ENCODE measurements around the gene HAGH. TPM values are rescaled to one million over a fixed set of nuclear protein-coding genes. Genes with fewer than 3 reads are reported as not detected.

The HAGH gene
- total RNA-seq, 4 donors from 2014 or later: 91.7 to 150 (median 119) TPM

- intact Hi-C loops (cut with DNase I): no loop called here
- Histone ChIP-seq H3K4me1 (peaks cover 11 to 12% of the 10 kb centered on the region in 2 donors), H3K27ac (no peak overlapping the region), H3K27me3 (no peaks in the 10 kb centered on the region), H3K4me3 (replicated peaks in 1 of 3) (no peak overlapping the region), H3K9me3 (no peaks in the 10 kb centered on the region), H3K36me3 (no peaks in the 10 kb centered on the region)
- TF ChIP-seq CTCF (IDR thresholded peaks at IDR 0.05) (no peak), POLR2A (IDR thresholded peaks at IDR 0.05) (no peak)
- DNase-seq: no peak
- 79 to 83% methylated on average over 13 to 31 of the region's 32 CpGs for WGBS, 2 donors
Observed at GRCh38 chr16:1794908-1795666, 31.5 kb downstream of the HAGH start.

GRCh38 chr16:1794221-1794871 lies 32.3 kb downstream of the HAGH start:
- no peaks in the 10 kb centered on the region for H3K9me3 ChIP-seq
- peaks cover 0 to 1% of the 10 kb centered on the region in 2 donors for H3K36me3 ChIP-seq
- DNase-seq: peak; percentile 79 to 80
- peak overlapping the region in 1 of 3 donors; percentile 2 for H3K27ac ChIP-seq
- intact Hi-C loops (cut with DNase I): no loop called here
- no peak for TF ChIP-seq POLR2A (IDR thresholded peaks at IDR 0.05)
- no peak for TF ChIP-seq CTCF (IDR thresholded peaks at IDR 0.05)
- no peaks in the 10 kb centered on the region for H3K27me3 ChIP-seq
- 40 to 68% methylated on average over 4 to 13 of the region's 18 CpGs for WGBS, 2 donors
- H3K4me1 ChIP-seq: peaks cover 11 to 12% of the 10 kb centered on the region in 2 donors
- no peak overlapping the region for H3K4me3 ChIP-seq (replicated peaks in 1 of 3)

- Histone ChIP-seq H3K9me3 (no peaks in the 10 kb centered on the region), H3K4me3 (replicated peaks in 1 of 3) (no peak within 1 kb of the TSS), H3K27me3 (no peaks in the 10 kb centered on the region), H3K27ac (peak within 1 kb of the TSS in 1 of 3 donors; percentile 24), H3K4me1 (peaks cover 11 to 12% of the 10 kb centered on the region in 2 donors), H3K36me3 (peaks cover 6 to 8% of the 10 kb centered on the region in 2 donors)
- intact Hi-C loops (cut with DNase I): no loop called here
- WGBS, 2 donors: 40% methylated on average over 1 of the region's 28 CpGs; no CpG with 5 or more reads in 1 of the 2 donors
- DNase-seq: no peak
- TF ChIP-seq CTCF (IDR thresholded peaks at IDR 0.05): no peak
- no peak for TF ChIP-seq POLR2A (IDR thresholded peaks at IDR 0.05)
Observed at GRCh38 chr16:1793578-1794220, 32.9 kb downstream of the HAGH start, which contains the start of gene IGFALS. Gene IGFALS (minus strand): TSS chr16:1793705. CDS start chr16:1793652, 53 bp downstream.

DNA sequence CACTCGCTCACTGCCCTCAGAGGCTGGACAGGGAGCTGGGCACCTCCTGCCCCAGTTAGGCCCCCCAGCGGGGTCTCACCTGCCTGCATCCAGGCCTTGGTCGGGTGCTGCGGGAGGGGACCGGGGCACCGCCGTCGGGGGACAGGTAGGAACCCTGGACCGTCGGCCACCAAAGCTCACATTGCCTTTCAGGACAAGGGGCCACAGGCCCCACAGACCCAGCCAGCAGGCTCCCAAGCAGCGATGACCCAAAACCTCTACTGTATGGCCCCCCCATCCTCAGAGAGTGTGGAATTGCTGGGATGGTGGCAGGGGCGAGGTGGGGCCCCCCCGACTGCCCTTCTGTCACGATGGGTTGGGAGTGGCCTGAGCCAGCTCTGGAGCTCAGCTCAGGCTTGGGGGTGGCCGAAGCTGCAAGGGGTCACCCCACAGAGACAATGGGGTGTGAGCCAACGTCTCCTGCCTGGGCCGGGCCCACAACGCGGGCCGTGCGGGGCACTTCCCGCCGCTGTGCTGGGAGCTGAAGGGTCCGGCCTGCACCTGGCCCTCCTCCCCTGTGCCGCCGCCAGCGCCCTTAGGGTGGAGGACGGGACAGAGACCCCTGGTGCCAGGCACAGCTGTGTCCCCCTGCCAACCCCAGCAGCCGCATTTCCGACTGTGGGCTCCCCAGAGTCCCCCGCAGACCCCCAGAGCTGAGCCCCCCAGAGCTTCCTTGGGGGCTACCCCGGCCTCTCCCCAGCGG lies 33.6 kb downstream of the HAGH start:
- Histone ChIP-seq H3K36me3 (peaks cover 12 to 15% of the 10 kb centered on the region in 2 donors), H3K27me3 (no peaks in the 10 kb centered on the region), H3K4me1 (peaks cover 11 to 12% of the 10 kb centered on the region in 2 donors), H3K4me3 (replicated peaks in 1 of 3) (no peak overlapping the region), H3K9me3 (no peaks in the 10 kb centered on the region), H3K27ac (no peak overlapping the region)
- DNase-seq: no peak
- no peak for TF ChIP-seq CTCF (IDR thresholded peaks at IDR 0.05)
- no peak for TF ChIP-seq POLR2A (IDR thresholded peaks at IDR 0.05)
- intact Hi-C loops (cut with DNase I): no loop called here
- WGBS, 2 donors: 82 to 93% methylated on average over 2 to 11 of the region's 33 CpGs
